Skin epidermis (tissue), 12 donors: ENCODE measurements around the gene PPM1J.
A peak's percentile ranks its signal among the peaks of the same experiment; 100 is the strongest.
"Not testable (repeated sequence)": the region's sequence is repeated elsewhere in the genome, so short reads cannot be mapped to it uniquely, and the experiment has no call there.

Experiments
- H3K27ac ChIP-seq, 21 experiments: fragments of 200-600 bp; sonication (generic) in 11 of 21; one replicate each; pipeline ENCODE4 v1.5.0; 2020; ENCODE audit warnings: mild to moderate bottlenecking in 3 of 21, inconsistent platforms in 2 of 21, moderate library complexity in 2 of 21
- H3K4me3 ChIP-seq, 7 experiments: fragments of 200-600 bp; sonication (generic) in 2 of 7; one replicate each; pipeline ENCODE4 v1.5.0; 2020; ENCODE audit warnings: inconsistent platforms in 2 of 7, mild to moderate bottlenecking in 2 of 7, moderate library complexity in 1 of 7

PPM1J gene, protein sequence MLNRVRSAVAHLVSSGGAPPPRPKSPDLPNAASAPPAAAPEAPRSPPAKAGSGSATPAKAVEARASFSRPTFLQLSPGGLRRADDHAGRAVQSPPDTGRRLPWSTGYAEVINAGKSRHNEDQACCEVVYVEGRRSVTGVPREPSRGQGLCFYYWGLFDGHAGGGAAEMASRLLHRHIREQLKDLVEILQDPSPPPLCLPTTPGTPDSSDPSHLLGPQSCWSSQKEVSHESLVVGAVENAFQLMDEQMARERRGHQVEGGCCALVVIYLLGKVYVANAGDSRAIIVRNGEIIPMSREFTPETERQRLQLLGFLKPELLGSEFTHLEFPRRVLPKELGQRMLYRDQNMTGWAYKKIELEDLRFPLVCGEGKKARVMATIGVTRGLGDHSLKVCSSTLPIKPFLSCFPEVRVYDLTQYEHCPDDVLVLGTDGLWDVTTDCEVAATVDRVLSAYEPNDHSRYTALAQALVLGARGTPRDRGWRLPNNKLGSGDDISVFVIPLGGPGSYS

DNA sequence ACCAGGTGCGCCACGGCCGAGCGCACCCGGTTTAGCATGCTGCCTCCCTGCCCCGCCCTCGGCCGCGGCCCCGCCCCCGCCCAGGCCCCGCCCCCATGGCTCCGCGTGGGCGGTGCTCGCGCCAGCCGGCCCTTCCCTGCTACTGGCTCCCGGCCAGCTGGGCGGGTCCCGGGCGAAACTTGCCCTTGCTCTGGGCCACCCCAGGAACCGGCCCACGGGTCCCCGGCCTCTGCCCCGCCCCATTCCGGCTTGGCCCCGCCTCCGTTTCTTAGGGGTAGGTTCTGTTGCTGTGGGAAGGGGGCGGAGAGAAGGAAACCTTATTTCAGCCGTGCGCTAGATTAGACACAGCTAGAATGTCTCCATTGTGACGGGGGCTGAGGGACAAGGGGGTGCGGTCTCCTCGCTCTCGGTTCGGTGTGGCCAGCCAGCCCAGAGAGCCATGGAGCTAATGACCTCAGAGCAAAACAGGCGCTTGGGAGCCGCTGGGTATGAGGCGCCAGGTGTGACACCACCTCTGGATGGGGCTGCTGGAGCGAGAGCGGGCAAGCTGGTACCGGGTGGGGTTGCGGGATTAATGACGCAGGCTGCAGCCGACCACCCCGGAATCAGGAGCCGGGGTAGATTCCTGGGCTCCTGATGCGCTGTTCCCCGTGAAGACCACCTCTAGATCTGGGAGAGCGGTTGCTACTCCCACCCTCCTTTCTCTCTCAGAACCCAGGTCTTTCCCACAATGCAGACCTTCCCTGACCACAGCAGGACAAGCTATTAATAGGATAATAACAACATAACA, at the start of gene PPM1J:
TSS of gene PPM1J (minus strand) at position 69 of the 790 bp plus-strand sequence. CDS start at position 38, 31 bp downstream.
- Histone ChIP-seq H3K4me3 (peak within 1 kb of the TSS; percentile 33 to 69 (median 60)), H3K27ac (peak within 1 kb of the TSS in 19 of 21 experiments; percentile 2 to 84 (median 64))

DNA sequence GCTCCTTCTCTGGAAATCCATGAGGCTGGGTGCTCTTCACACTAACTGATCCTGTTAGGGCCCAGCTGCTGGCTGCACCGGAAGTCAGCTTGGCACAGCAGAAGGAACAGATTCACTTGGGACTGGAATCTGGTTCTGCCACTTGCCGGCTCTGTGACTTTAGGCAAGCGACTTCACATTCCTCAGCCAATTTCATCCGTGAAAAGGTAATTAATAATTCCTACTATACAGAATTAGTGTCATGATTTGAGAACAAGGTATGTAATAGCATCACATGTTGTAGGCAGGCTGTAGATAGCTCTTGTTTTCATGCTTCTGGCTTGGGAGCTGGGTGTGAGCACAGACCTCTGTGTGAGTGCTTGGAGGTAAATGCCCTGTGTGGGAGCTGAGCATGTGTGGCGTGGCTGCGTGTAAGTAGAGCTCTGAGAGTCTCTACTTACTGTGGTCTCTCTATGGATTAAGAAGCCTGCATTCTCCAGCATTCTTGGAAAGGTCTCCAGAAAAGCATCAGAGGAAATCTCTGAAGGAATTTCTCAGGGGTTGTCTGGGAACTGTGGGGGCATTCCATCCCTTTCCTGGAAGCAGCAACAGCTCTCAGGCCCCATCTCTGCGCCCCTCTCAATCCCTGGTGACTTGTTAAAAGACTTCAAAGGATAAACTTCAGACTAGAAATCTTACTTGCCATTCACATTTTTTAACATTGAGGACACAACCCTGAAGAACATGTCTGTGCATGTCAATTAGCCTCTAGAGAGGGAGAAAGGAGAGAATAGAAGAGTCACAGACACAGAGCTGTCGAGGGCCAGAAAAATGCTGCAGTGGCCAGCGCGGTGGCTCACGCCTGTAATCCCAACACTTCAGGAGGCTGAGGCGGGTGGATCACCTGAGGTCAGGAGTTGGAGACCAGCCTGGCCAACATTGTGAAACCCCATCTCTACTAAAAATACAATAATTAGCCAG, 47.7 kb upstream of the PPM1J start:
- Histone ChIP-seq H3K4me3 (no peak overlapping the region), H3K27ac (peak overlapping the region in 17 of 21 experiments; percentile 3 to 72 (median 57))

DNA sequence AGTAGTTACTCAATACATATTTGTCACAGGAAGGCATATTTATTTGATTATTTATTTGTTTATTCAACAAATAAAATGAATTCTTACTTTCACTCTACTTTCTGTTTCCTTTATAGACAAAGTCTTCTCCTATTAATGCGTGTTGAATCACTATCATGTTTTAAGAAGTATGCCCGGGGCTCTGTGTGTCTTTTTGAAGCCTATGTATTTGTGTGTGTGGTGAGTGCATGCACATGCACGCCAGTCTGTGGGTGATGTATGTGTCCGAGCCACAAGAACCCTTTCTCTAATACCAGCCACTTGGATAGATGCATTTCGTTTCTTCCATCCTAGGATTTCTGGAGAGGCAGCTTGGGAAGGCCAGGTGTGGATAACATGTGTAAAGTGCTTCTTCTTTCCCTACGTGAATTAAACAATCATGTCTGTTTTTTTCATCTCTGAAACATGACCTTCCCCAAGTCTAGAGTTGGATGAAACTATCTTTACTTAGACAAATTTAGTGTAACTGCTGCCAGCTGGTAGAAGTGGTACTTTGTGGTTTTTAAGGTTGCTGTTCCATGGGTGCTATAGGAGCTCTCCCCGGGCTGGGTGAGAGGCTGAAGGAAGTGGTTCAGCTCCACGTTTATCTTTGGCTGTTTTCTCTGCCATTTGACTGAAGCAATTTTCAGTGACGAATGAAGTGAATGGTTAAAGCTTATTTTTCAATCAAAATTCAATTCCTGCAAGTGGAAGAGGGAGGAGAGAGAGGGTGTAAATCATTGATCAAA, 46.8 kb upstream of the PPM1J start:
- Histone ChIP-seq H3K4me3 (no peak overlapping the region), H3K27ac (peak overlapping the region in 9 of 21 experiments; percentile 25 to 72 (median 57))

DNA sequence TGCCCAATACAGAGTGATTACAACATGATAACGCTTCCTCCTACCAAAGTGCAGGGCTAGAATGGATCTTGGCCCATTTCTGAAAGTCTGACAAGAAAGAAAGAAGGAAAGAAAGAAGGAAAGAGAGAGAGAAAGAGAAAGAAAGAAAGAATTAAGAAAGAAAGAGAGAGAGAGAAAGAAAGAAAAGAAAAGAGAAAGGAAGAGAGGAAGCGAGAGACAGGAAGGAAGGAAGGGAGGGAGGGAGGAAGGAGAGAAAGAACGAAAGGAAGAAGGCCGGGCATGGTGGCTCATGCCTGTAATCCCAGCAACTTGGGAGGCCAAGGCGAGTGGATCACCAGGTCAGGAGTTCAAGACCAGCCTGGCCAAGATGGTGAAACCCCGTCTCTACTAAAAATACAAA, 44.1 kb upstream of the PPM1J start:
- Histone ChIP-seq H3K4me3 (no peak overlapping the region), H3K27ac (no peak overlapping the region)

DNA sequence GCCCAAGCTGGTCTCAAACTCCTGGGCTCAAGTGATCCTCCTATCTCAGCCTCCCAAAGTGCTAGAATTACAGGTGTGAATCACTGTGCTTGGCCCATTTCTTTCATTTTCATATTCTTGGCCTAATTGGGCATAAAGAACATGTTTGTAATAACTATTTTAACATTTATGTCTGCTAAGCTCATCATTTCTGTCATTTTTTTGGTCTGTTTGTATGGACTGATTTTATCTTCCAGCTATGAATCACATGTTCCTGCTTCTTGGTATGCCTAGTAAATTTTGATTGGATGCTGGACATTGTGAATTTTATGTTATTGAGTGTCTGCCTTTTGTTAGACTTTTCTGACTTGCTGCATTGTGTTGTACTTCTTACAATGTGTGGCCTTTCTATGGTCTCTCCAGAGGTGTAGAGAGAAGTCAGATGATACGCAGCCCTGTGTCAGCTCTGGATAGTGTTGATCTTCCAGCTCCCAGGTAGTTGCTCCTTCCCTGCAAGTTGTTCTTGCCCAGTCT, 39.0 kb upstream of the PPM1J start:
- H3K27ac ChIP-seq = no peak overlapping the region
- H3K4me3 ChIP-seq = no peak overlapping the region

DNA sequence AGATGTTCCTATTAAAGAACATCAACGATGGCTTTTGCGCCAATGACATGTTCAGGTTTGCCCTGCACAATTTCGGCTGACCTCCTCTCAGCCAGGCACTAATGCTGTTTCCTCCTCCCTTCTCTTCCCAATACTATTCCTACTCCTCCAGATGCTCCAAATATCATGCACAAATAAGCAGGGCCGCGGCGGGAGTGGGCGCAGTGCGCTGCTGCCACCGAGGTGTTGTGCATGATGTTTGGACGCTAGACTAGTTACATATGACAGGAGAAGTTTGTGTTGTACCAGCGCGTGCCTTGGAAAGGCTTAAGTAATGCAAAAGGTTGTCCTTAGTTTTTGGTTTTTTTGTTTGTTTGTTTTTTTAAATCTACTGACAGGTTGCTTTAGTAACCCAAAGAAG, 33.3 kb upstream of the PPM1J start:
- Histone ChIP-seq H3K4me3 (no peak overlapping the region), H3K27ac (no peak overlapping the region)

DNA sequence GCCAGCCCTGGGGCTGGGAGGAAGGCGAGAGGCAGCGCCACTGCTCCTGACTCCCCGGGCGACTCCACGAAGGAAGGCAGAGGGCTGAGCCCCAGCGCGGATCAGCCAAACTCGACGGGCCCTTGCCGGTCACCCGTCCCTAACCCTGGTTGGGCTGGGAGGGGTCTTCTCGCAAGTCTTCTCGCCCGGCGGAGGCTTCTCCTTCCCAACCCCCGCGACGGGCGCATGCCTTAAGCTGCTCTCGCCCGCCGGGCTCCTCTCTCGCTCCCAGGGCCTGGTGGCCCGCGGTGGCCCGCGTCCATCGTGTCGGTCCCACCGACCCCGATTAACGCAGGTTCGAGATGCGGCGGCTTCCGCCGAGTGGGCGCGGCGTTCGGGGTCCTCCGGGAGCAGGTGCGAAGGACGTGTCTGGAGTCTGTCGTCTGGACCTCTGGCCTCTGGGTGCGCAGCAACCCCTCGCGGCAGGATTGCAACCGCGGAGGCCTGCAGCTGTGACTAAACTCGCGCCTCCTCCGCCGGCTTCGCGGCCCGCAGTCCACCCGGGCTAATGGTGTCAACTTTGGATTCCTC, 29.0 kb upstream of the PPM1J start:
- Histone ChIP-seq H3K27ac (no peak overlapping the region), H3K4me3 (peak overlapping the region in 6 of 7 experiments; percentile 4 to 37 (median 19))

DNA sequence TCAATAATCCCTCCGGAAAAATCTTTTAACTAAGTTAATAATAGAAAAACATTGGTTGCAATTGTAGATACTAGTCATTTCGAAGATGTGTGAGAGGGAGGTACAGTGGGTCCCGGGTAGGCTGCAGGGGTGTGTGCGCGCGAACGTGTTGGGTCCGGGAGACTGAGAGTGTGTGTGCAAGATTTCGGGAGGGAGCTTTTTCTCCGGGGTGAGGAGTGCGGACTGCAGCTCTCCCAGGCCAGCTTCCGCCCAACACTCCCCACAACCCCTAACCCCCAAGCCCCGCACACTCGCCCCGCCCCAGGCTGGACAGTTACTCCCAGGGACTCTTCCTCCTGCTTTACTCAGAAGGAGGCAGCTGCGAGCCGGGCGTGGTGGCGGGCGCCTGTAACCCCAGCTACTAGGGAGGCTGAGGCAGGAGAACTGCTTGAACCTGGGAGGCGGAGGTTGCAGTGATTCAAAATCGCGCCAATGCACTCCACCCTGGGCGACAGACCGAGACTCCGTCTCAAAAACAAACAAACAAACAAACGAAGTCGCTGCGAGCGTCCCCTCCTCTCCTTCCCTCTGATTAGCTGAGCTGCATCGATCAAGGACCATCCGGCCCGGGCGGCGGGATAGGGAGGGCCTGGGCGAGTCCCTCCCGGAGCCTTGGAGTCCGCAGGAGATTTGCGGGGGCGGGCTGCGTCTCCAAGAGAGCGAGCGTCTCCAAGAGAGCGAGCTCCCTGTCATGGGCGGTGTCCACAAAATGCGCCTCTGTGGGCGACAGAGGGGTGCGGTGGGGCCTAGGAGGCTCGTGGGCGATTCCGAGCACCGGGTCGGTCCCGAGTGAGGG, 28.3 kb upstream of the PPM1J start:
- peak overlapping the region in 6 of 7 experiments; percentile 4 to 37 (median 19) for H3K4me3 ChIP-seq
- no peak overlapping the region for H3K27ac ChIP-seq

DNA sequence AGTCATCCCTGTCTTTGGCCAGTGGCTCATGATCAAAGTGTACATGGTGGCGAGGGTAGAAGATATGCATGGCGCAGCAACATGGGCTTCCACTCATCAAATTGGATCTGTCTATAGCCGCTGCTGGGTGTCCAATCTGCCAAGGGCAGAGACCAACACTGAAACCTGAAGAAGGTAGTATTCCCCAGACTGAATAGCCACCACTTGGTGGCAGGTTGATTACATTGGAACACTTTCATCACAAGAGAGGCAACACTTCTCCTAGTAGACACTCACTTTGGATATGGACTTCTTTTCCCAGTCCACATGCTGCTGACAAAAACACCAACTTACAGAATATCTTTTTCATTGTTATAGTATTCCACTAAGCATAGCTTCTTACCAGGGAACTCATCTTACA, 22.4 kb upstream of the PPM1J start:
- H3K4me3 ChIP-seq = no peak overlapping the region

DNA sequence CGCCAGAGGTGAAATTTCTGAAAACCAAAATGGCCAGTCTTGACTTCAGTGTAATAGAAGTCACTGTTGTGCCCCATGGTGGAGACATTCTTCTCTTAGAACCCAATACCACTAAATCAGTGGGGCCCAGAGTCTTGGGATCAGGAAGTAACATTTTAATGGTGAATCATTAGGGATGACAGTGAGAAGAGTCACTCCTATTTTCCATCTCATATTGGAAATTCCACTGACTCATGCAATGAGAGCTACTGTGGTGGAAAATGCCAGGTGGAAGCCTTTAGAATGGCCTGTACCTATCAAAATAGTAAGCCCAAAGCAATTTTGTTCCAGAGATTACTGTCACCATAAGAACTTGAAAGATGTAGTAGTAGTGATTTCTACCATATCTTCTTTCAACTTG, 20.6 kb upstream of the PPM1J start:
- H3K27ac ChIP-seq = no peak overlapping the region
- no peak overlapping the region for H3K4me3 ChIP-seq

More for the DNA sequence above, 22.4 kb upstream of the PPM1J start:
- H3K27ac ChIP-seq = no peak overlapping the region

DNA sequence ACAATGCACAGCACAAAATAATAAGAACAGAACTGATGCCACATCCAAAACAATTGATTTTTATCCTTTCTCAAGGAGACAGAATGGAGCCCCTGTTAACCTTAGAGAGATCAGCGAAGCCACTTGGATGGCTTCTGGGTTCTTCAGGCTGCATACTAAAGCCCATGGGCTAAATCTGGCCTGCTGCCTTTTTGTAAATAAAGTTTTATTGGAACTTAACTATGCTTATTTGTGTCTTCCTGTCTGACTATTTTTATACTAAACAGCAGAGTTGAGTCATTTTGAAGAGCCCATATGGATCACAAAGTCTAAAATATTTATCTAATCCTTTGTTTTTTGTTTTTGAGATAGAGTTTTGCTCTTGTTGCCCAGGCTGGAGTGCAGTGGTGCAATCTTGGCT, 16.3 kb upstream of the PPM1J start:
- Histone ChIP-seq H3K27ac (no peak overlapping the region), H3K4me3 (no peak overlapping the region)

DNA sequence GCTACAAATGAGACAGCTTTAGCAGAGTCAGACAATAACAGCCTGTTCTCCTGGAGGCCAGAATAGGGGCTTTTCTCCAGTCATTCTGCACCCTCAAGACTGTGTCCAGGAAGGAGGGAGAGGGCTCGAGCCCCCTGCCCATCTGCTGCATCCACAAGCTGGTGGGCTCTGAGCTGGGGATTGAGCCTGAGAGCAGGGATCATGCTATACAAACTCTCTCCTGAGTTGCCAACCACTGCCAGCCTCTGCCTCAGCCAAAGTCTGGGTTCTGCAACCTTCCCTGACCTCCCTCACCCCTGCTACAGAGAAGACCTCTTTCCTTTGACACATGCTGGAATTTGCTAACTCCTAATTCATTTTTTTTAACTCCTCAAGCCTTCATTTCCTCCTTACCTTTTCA, 14.8 kb upstream of the PPM1J start:
- Histone ChIP-seq H3K27ac (no peak overlapping the region), H3K4me3 (no peak overlapping the region)

DNA sequence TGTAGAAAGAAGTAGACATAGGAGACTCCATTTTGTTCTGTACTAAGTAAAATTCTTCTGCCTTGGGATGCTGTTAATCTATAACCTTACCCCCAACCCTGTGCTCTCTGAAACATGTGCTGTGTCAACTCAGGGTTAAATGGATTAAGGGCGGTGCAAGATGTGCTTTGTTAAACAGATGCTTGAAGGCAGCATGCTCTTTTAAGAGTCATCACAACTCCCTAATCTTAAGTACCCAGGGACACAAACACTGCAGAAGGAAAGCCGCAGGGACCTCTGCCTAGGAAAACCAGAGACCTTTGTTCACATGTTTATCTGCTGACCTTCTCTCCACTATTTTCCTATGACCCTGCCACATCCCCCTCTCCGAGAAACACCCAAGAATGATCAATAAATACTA, 13.9 kb upstream of the PPM1J start:
- H3K4me3 ChIP-seq, H3K27ac ChIP-seq: not testable (repeated sequence)

DNA sequence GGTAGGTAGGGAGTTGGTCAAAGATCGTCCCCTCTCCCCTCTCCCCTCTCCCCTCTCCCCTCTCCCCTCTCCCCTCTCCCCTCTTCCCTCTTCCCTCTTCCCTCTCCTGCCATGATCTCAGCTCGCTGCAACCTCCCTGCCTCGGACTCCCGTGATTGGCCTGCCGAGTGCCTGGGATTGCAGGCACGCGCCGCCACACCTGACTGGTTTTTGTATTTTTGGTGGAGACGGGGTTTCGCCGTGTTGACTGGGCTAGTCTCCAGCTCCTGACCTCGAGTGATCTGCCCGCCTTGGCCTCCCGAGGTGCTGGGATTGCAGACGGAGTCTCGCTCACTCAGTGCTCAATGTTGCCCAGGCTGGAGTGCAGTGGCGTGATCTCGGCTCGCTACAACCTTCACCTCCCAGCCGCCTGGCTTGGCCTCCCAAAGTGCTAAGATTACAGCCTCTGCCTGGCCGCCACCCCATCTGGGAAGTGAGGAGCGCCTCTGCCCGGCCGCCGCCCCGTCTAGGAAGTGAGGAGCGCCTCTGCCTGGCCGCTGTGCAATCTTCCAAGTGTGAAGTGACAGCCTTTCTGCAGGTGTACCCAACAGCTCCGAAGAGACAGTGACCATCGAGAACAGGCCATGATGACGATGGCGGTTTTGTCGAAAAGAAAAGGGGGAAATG, 13.3 kb upstream of the PPM1J start:
- H3K4me3 ChIP-seq, H3K27ac ChIP-seq: not testable (repeated sequence)

DNA sequence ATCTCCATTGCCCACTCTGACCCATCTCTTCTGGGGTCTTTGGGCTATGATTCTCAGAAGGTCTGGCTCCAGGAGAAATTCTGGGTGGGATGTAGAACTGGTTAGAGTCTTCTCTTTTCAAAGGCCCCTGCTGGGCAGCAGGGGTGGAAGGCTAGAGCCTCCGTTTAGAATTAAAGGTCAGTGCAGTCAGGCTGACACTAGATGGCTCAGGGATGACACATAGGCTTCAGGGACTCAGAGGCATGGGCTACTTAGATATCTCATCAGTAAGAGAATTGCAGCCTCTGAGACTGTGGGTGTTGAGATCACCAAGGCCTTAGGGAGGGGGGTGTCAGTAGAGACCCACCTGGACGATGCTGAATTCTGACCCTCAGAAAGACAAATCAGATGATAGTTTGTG, 12.6 kb upstream of the PPM1J start:
- no peak overlapping the region for H3K4me3 ChIP-seq
- no peak overlapping the region for H3K27ac ChIP-seq

DNA sequence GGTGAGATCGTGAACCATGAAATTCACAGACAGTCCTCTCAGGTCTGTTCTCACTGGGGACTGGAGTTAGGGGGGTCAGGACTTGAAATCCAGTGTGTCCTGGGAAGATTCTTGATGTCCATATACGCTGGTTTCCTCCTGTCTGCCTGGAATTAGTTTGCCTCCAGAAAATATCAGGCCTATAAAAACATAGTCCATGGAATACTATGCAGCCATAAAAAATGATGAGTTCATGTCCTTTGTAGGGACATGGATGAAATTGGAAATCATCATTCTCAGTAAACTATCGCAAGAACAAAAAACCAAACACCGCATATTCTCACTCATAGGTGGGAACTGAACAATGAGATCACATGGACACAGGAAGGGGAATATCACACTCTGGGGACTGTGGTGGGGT, 9.1 kb upstream of the PPM1J start:
- H3K27ac ChIP-seq, H3K4me3 ChIP-seq: not testable (repeated sequence)

DNA sequence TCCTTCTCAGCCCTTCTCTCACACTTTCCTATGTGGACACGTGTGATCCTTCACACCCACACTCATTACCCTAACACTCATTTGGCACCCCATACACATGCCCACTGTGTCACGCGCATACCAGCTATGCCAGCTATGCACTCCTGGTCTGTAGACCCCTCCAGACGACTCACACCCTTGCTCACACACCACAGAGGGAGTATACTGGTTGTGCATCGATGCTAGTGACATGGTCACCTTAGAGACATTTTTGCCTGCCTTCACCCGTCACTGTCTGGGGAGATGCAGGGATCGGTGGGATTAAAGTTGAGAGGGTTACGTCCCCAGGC, 8.3 kb upstream of the PPM1J start:
- H3K27ac ChIP-seq = peak overlapping the region in 1 of 21 experiments; percentile 22
- H3K4me3 ChIP-seq = no peak overlapping the region
